ENCODE data around the gene RPS24. TPM values are rescaled to one million over a fixed set of nuclear protein-coding genes. Genes with fewer than 3 reads are reported as not detected.
A peak's percentile ranks its signal among the peaks of the same experiment; 100 is the strongest.

RPS24 gene
- total and polyA plus RNA-seq, 2 of the 13 experiments (the other 11 are each of a cell fraction or from before 2014, with no cell fraction given), result 2,690 to 3,319 TPM

GRCh38 chr10:78029269-78030226 lies 4.1 kb upstream of the RPS24 start, which contains the start of gene POLR3A (continued):
- no peak for TF ChIP-seq ZNF7 (CRISPR knock-in tag; IDR thresholded peaks at IDR 0.05)
- TF ChIP-seq IKZF5 (CRISPR knock-in tag; IDR thresholded peaks at IDR 0.05), result peak; percentile 48; the same call in 1 of the 2 replicates
- TF ChIP-seq AGO1 (IDR thresholded peaks at IDR 0.05; ENCODE audit: low read depth, low read length, poor library complexity, severe bottlenecking), result no peak
- TF ChIP-seq ARNT2 (CRISPR knock-in tag; IDR thresholded peaks at IDR 0.05; ENCODE audit: low read depth), result no peak
- no peak for TF ChIP-seq ZNF33B (CRISPR knock-in tag; IDR thresholded peaks at IDR 0.05)
- no peak for TF ChIP-seq JUN (CRISPR knock-in tag; IDR thresholded peaks at IDR 0.05)
- no peak for TF ChIP-seq SP5 (CRISPR knock-in tag; IDR thresholded peaks at IDR 0.05; ENCODE audit: borderline replicate concordance, low read depth)
- peak; percentile 82 for TF ChIP-seq PTBP1 (IDR thresholded peaks at IDR 0.05; ENCODE audit: low read depth, low read length, poor library complexity, severe bottlenecking)
- 0 out of 2 replicates have a peak, but pooled peaks have one; percentile 63 for TF ChIP-seq RFXAP (CRISPR knock-in tag; IDR thresholded peaks at IDR 0.05; ENCODE audit: borderline replicate concordance)
- peak; percentile 51 for TF ChIP-seq DRAP1 (CRISPR knock-in tag; IDR thresholded peaks at IDR 0.05)
- TF ChIP-seq POLR2G (IDR thresholded peaks at IDR 0.05; ENCODE audit: low read depth, low read length), result peak; percentile 92
- no peak for TF ChIP-seq ZNF317 (CRISPR knock-in tag; IDR thresholded peaks at IDR 0.05)
- TF ChIP-seq ZNF597 (CRISPR knock-in tag; IDR thresholded peaks at IDR 0.05), result no peak
- TF ChIP-seq USF2 (IDR thresholded peaks at IDR 0.05; ENCODE audit: low read depth, low read length), result peak; percentile 94
- peak; percentile 98; the same call in 1 of the 2 replicates for TF ChIP-seq USF2 (CRISPR knock-in tag; IDR thresholded peaks at IDR 0.05; ENCODE audit: borderline replicate concordance)
- 0 out of 2 replicates have a peak, but pooled peaks have one; percentile 29 for TF ChIP-seq ZBTB42 (CRISPR knock-in tag; IDR thresholded peaks at IDR 0.05)
- TF ChIP-seq GPBP1L1 (CRISPR knock-in tag; IDR thresholded peaks at IDR 0.05), result no peak
- peak; percentile 56; the same call in 1 of the 2 replicates for TF ChIP-seq REPIN1 (CRISPR knock-in tag; IDR thresholded peaks at IDR 0.05; ENCODE audit: borderline replicate concordance, low read depth)
- TF ChIP-seq ZNF607 (CRISPR knock-in tag; IDR thresholded peaks at IDR 0.05; ENCODE audit: borderline replicate concordance), result no peak; the same call in 1 of the 2 replicates
- no peak for TF ChIP-seq NFKBIZ (CRISPR knock-in tag; IDR thresholded peaks at IDR 0.05)

Data from HepG2 (cell line).